HCT116 (cell line): ENCODE results near the gene TRPM5. TPM values are rescaled to one million over a fixed set of nuclear protein-coding genes. Genes with fewer than 3 reads are reported as not detected.

Experiments
- ATAC-seq: fragments of 200-7000 bp; cut with Tn5 transposase; 2 replicates; pipeline ENCODE4 v1.9.1; 2020; ENCODE audit warnings: mild to moderate bottlenecking, moderate library complexity
- BruUV-seq: library from RNA; stranded (reverse); fragments of 400-500 nt; replicated peaks from 2 replicates; lab custom pipeline; 2021; lab: Mats Ljungman, UMichigan
- CTCF ChIA-PET: fragments of 300-600 bp; sonication (Branson Sonifier 250); formaldehyde crosslinking; loops from one replicate; lab custom pipeline; 2021; ENCODE audit warnings: antibody characterized with exemption; lab: Charles Lee
- POLR2A ChIA-PET: fragments of 300-600, 350-600 bp; sonication (Branson Sonifier 250); formaldehyde crosslinking; loops from one replicate; lab custom pipeline; 2021; ENCODE audit warnings: antibody characterized with exemption; lab: Charles Lee
- RAD21 ChIA-PET, 2 experiments: fragments of 300-600 bp; sonication (Branson Sonifier 250); formaldehyde crosslinking; loops; one replicate each; lab custom pipeline; 2023; ENCODE audit warnings: low total read pairs in 2 of 2; ENCODE audit not compliant: uncharacterized antibody in 2 of 2, unreplicated experiment in 2 of 2, low non-redundant PET in 1 of 2; lab: Charles Lee
- DNase-seq: peaks from one replicate; pipeline ENCODE4 v3.0.0-alpha.2; 2010; ENCODE audit warnings: low read depth, low spot score
- H2AFZ ChIP-seq: fragments of 200-600 bp; shearing (Covaris generic), sonication (generic); 2 replicates; pipeline ENCODE4 v1.6.1; 2017; ENCODE audit warnings: low read depth, mixed run types, mixed read lengths, antibody characterized with exemption, low read length; ENCODE audit not compliant: poor library complexity, severe bottlenecking
- H3K27ac ChIP-seq: 2 replicates; pipeline ENCODE4 v1.5.1; 2012; ENCODE audit warnings: low read depth, low read length
- H3K27me3 ChIP-seq: fragments of 200-600 bp; sonication (generic); 2 replicates; pipeline ENCODE4 v1.6.1; 2016; ENCODE audit warnings: mixed run types, low read length, mixed read lengths; ENCODE audit not compliant: insufficient read depth
- H3K36me3 ChIP-seq, 2 experiments: fragments of 200-500 bp in 1 of 2; fragments of 200-600 bp in 1 of 2; sonication (Bioruptor generic) in 1 of 2; sonication (generic) in 1 of 2; 2 replicates each; pipeline versions ENCODE4 v1.5.1 to v1.6.1; 2014 to 2016; ENCODE audit warnings: low read length in 2 of 2, inconsistent platforms in 1 of 2, mixed read lengths in 1 of 2, mixed run types in 1 of 2; ENCODE audit not compliant: insufficient read depth in 2 of 2, control insufficient read depth in 1 of 2
- H3K4me1 ChIP-seq, 2 experiments: fragments of 200-600 bp in 1 of 2; sonication (generic) in 1 of 2; 2 replicates each; pipeline versions ENCODE4 v1.5.1 to v1.6.1; 2012 to 2017; ENCODE audit warnings: low read length in 2 of 2, inconsistent platforms in 1 of 2, mild to moderate bottlenecking in 1 of 2, mixed read lengths in 1 of 2, mixed run types in 1 of 2, moderate library complexity in 1 of 2; ENCODE audit not compliant: insufficient read depth in 2 of 2, control insufficient read depth in 1 of 2
- H3K4me2 ChIP-seq: fragments of 200-600 bp; sonication (generic); 2 replicates; pipeline ENCODE4 v1.6.1; 2017; ENCODE audit warnings: mixed run types, low read length, mixed read lengths
- H3K4me3 ChIP-seq, 2 experiments: fragments of 200-600 bp in 1 of 2; sonication (generic) in 1 of 2; replicated peaks in 1 of 2; 2 replicates each; pipeline ENCODE4 v1.5.1; 2011 to 2016; ENCODE audit warnings: low read length in 2 of 2, control low read depth in 1 of 2, low read depth in 1 of 2, mild to moderate bottlenecking in 1 of 2, mixed read lengths in 1 of 2, mixed run types in 1 of 2
- H3K79me2 ChIP-seq: fragments of 200-600 bp; sonication (generic); 2 replicates; pipeline ENCODE4 v1.6.1; 2017; ENCODE audit warnings: mild to moderate bottlenecking, mixed run types, low read length, moderate library complexity, mixed read lengths; ENCODE audit not compliant: insufficient read depth
- H3K9ac ChIP-seq: fragments of 200-600 bp; sonication (generic); 2 replicates; pipeline ENCODE4 v1.6.1; 2016; ENCODE audit warnings: low read length, mixed read lengths
- H3K9me2 ChIP-seq: fragments of 200-600 bp; sonication (generic), shearing (Covaris generic); 2 replicates; pipeline ENCODE4 v1.6.1; 2017; ENCODE audit warnings: mixed run types, mild to moderate bottlenecking, moderate library complexity; ENCODE audit not compliant: insufficient read depth
- H3K9me3 ChIP-seq, 2 experiments: fragments of 200-500 bp in 1 of 2; fragments of 200-600 bp in 1 of 2; sonication (Bioruptor generic) in 1 of 2; sonication (generic) in 1 of 2; 2 replicates each; pipeline ENCODE4 v1.6.1; 2014 to 2017; ENCODE audit warnings: low read length in 2 of 2, mixed read lengths in 2 of 2, inconsistent platforms in 1 of 2, low read depth in 1 of 2, mild to moderate bottlenecking in 1 of 2, mixed run types in 1 of 2, moderate library complexity in 1 of 2; ENCODE audit not compliant: control insufficient read depth in 1 of 2, insufficient read depth in 1 of 2
- H4K20me1 ChIP-seq: fragments of 200-600 bp; sonication (generic), shearing (Covaris generic); 2 replicates; pipeline ENCODE4 v1.6.1; 2017; ENCODE audit warnings: mixed run types, mild to moderate bottlenecking, moderate library complexity; ENCODE audit not compliant: insufficient read depth
- CBX3 ChIP-seq: IDR thresholded peaks from 2 replicates; pipeline ENCODE4 v1.6.1; 2012; ENCODE audit warnings: low read depth
- EGR1 ChIP-seq: IDR thresholded peaks from 2 replicates; pipeline ENCODE4 v1.6.1; 2012; ENCODE audit warnings: low read depth
- ELF1 ChIP-seq: IDR thresholded peaks from 2 replicates; pipeline ENCODE4 v1.6.1; 2012; ENCODE audit warnings: low read depth, borderline replicate concordance
- EZH2 ChIP-seq: fragments of 200-600 bp; sonication (generic); IDR thresholded peaks from 2 replicates; pipeline ENCODE4 v1.6.1; 2017; ENCODE audit warnings: antibody characterized with exemption, mixed run types
- POLR2A ChIP-seq: IDR thresholded peaks from 2 replicates; pipeline ENCODE4 v1.7.0; 2011; ENCODE audit warnings: borderline replicate concordance; ENCODE audit not compliant: insufficient read depth, insufficient read length; ENCODE audit errors: extremely low read depth
- POLR2AphosphoS5 ChIP-seq: IDR thresholded peaks from 2 replicates; pipeline ENCODE4 v1.6.1; 2011; ENCODE audit warnings: mild to moderate bottlenecking, low read depth, low read length, moderate library complexity
- RAD21 ChIP-seq: IDR thresholded peaks from 2 replicates; pipeline ENCODE4 v1.6.1; 2012; ENCODE audit warnings: low read depth, mild to moderate bottlenecking
- SIN3A ChIP-seq: IDR thresholded peaks from 2 replicates; pipeline ENCODE4 v1.6.1; 2012; ENCODE audit warnings: low read depth
- SP1 ChIP-seq: IDR thresholded peaks from 2 replicates; pipeline ENCODE4 v1.6.1; 2012; ENCODE audit warnings: low read depth
- SRF ChIP-seq: IDR thresholded peaks from 2 replicates; pipeline ENCODE4 v1.6.1; 2012; ENCODE audit warnings: low read depth
- YY1 ChIP-seq: IDR thresholded peaks from 2 replicates; pipeline ENCODE4 v1.6.1; 2011; ENCODE audit warnings: low read length, low read depth, moderate library complexity, mild to moderate bottlenecking; ENCODE audit not compliant: insufficient replicate concordance; ENCODE audit errors: extremely low read depth
- ZFX ChIP-seq: fragments of 450-650 bp; IDR thresholded peaks from 2 replicates; pipeline ENCODE4 v1.6.1; 2017
- ZNF274 ChIP-seq: fragments of 200-500 bp; sonication (Bioruptor generic); IDR thresholded peaks from 2 replicates; pipeline ENCODE4 v1.6.1; 2014; ENCODE audit warnings: mild to moderate bottlenecking, low read depth, low read length, inconsistent platforms
- intact Hi-C: fragments of 100-400 bp; cut with micrococcal nuclease; formaldehyde crosslinking; loops from 2 replicates; pipeline ENCODE4 v1.10.0; 2022
- total RNA-seq: library from RNA; stranded (reverse); gene quantifications from one replicate; pipeline ENCODE4 v1.2.1, GENCODE V29; 2021; ENCODE audit not compliant: unreplicated experiment

Gene TRPM5
- total RNA-seq, 1 experiment from 2014 or later: 0.07 TPM

DNA sequence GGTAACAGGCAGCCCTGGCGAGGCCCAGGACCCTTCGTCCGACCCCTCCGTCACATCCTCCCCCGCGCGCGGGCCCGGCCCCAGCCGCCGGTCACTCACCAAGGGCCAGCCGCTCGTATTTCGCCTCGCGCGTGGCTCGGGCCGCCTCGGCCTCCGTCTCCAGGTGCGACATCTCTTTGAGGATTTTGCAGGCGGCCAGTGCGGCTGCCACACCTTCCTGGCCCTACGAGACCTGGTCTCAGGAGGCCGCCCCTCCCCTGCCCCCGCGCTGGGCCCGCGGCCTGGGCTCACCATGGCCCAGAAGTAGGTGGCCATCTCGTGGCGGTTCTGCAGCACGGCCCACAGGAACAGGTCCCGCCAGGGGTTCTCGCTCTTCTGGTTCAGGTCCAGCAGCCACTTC lies 29.7 kb downstream of the TRPM5 start:
- no TSS peak for BruUV-seq
- H4K20me1 ChIP-seq: no peaks in the 10 kb centered on the region
- ChIA-PET POLR2A (no interaction called here), RAD21 (no interaction called here), CTCF (no interaction called here)
- H3K27ac ChIP-seq: no peak overlapping the region
- H3K27me3 ChIP-seq: no peaks in the 10 kb centered on the region
- DNase-seq (no peak), ATAC-seq (no peak)
- no peaks in the 10 kb centered on the region for H3K9me3 ChIP-seq
- intact Hi-C loops: no loop called here
- H3K9ac ChIP-seq: no peak overlapping the region
- H3K36me3 ChIP-seq: no peaks in the 10 kb centered on the region
- H2AFZ ChIP-seq: no peak overlapping the region
- TF ChIP-seq SIN3A (no peak), EGR1 (no peak), SRF (no peak), ZNF274 (no peak), POLR2AphosphoS5 (no peak), ELF1 (no peak), RAD21 (no peak), SP1 (no peak), EZH2 (no peak), POLR2A (no peak), CBX3 (no peak), YY1 (no peak), ZFX (no peak)
- H3K4me2 ChIP-seq: no peak overlapping the region
- H3K4me3 ChIP-seq: no peak overlapping the region
- H3K79me2 ChIP-seq: no peaks in the 10 kb centered on the region
- H3K4me1 ChIP-seq: no peaks in the 10 kb centered on the region
- H3K9me2 ChIP-seq: no peaks in the 10 kb centered on the region
